Ovary (tissue), 9 donors: ENCODE results near the gene SLC22A14. TPM values are rescaled to one million over a fixed set of nuclear protein-coding genes. Genes with fewer than 3 reads are reported as not detected.

Experiments
- DNase-seq, 5 donors: peaks; one replicate each; pipeline ENCODE4 v3.0.0-alpha.2; 2019 to 2020
- H3K27ac ChIP-seq, 2 donors: fragments of 200-600 bp; one replicate each; pipeline versions ENCODE4 v1.5.1 to v1.8.0; 2019 to 2022
- H3K27me3 ChIP-seq: fragments of 200-600 bp; one replicate; pipeline ENCODE4 v1.8.0; 2022
- H3K36me3 ChIP-seq: fragments of 200-600 bp; sonication (generic); one replicate; pipeline ENCODE4 v1.5.1; 2019
- H3K4me1 ChIP-seq: one replicate; pipeline ENCODE4 v1.8.1; 2013; ENCODE audit warnings: mild to moderate bottlenecking, moderate library complexity; ENCODE audit not compliant: insufficient read depth
- H3K4me3 ChIP-seq: fragments of 200-600 bp; sonication (generic); one replicate; pipeline ENCODE4 v1.5.1; 2017
- H3K9me3 ChIP-seq, 2 donors: fragments of 200-600 bp in 1 of 2; sonication (generic) in 1 of 2; one replicate each; pipeline versions ENCODE4 v1.5.1 to v1.8.1; 2013 to 2019; ENCODE audit warnings: mild to moderate bottlenecking in 1 of 2, moderate library complexity in 1 of 2
- EP300 ChIP-seq: sonication (generic); formaldehyde crosslinking; IDR thresholded peaks from one replicate; pipeline ENCODE4 v1.6.1; 2017; ENCODE audit warnings: antibody characterized with exemption
- POLR2A ChIP-seq: fragments of 450-650 bp; IDR thresholded peaks from one replicate; pipeline ENCODE4 v1.6.1; 2017; ENCODE audit warnings: antibody characterized with exemption, mild to moderate bottlenecking, moderate library complexity
- WGBS, 3 donors: extraction: QIAGEN DNeasy Blood & Tissue Kit in 1 of 3; methylation state at CpG; one replicate each; pipeline versions ENCODE4 v1.1.5 to v1.1.7; 2013 to 2017; 5-methylcytosine and 5-hydroxymethylcytosine counted together
- intact Hi-C, 4 donors: fragments of 100-400 bp; cut with DNase I; formaldehyde crosslinking; loops; one replicate each; pipeline versions ENCODE4 v1.11.0 to v1.15.1; 2022 to 2023
- polyA plus RNA-seq, 2 donors: library from polyadenylated mRNA; stranded (reverse); fragments of 200-250 nt in 1 of 2; fragments of 350-450 nt in 1 of 2; fragmentation: Illumina TruSeq in 1 of 2; extraction: RNeasy Lipid Tissue Mini Kit (QIAGEN cat#74804) in 1 of 2; gene quantifications; one replicate each; pipeline ENCODE4 v1.2.3, GENCODE V29; 2013 to 2014
- total RNA-seq, 7 donors: library from RNA; depleted of rRNA in 2 of 7; stranded (reverse); fragments of >200 nt in 2 of 7; fragmentation: NEBNext Ultra II Directional in 3 of 7; extraction: Animal tissue kit (Norgen Biotek cat#: 25700) in 3 of 7; gene quantifications; one replicate each; pipeline versions ENCODE4 v1.1.0 to v1.2.4, GENCODE V29; 2016 to 2023
- TF ChIP-seq, protein P1 (sequence below), 3 donors: fragments of 450-650 bp in 2 of 3; fragments of 200-600 bp in 1 of 3; IDR thresholded peaks; one replicate each; pipeline versions ENCODE4 v1.5.1 to v1.8.0; 2016 to 2022; ENCODE audit warnings: antibody characterized with exemption in 3 of 3, mild to moderate bottlenecking in 1 of 3
- donor health status: DM: no; HTN: no; CAD: no; lungs with moderate emphysema.
- donor health status: DM: no; HTN: no; CAD: no.
- donor health status: Bipolar disorder and iron deficiency.
- donor health status: DM: yes; HTN: yes; CAD: no.
- donor health status: DM: no; HTN: no; CAD: no.
- donor health status: DM: yes; HTN: yes; CAD: no.

Gene SLC22A14
- total and polyA plus RNA-seq, 9 donors, result 0.12 to 0.55 TPM; not detected in 7

DNA sequence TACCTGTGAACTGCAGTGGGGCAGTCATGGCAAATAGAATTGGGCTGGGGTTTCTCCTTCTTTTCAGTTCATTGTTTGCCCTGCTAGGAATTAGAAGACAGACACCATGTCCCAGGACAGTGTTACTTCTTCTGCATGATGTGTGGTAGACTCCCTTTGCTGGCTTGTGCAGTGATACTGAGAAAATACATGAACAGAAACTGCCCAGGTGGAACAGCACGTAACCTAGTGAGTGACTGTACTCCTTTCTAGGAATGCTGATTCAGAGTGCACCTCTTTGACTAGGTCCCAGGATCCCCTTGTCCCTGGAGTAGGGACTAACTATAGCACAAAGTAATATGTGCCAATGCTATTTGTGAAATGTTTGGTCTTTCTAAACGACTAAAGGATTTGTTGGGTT is 27.2 kb upstream of the SLC22A14 start:
- no peak for DNase-seq
- Histone ChIP-seq H3K27ac (no peak overlapping the region), H3K27me3 (no peaks in the 10 kb centered on the region), H3K9me3 (no peaks in the 10 kb centered on the region), H3K36me3 (no peaks in the 10 kb centered on the region), H3K4me1 (no peaks in the 10 kb centered on the region), H3K4me3 (no peak overlapping the region)
- intact Hi-C loops, result no loop called here
- 77 to 82% (median 78%) methylated on average over 2 of the region's 2 CpGs for WGBS, 3 donors
- TF ChIP-seq, protein P1, sequence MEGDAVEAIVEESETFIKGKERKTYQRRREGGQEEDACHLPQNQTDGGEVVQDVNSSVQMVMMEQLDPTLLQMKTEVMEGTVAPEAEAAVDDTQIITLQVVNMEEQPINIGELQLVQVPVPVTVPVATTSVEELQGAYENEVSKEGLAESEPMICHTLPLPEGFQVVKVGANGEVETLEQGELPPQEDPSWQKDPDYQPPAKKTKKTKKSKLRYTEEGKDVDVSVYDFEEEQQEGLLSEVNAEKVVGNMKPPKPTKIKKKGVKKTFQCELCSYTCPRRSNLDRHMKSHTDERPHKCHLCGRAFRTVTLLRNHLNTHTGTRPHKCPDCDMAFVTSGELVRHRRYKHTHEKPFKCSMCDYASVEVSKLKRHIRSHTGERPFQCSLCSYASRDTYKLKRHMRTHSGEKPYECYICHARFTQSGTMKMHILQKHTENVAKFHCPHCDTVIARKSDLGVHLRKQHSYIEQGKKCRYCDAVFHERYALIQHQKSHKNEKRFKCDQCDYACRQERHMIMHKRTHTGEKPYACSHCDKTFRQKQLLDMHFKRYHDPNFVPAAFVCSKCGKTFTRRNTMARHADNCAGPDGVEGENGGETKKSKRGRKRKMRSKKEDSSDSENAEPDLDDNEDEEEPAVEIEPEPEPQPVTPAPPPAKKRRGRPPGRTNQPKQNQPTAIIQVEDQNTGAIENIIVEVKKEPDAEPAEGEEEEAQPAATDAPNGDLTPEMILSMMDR (IDR thresholded peaks at IDR 0.05), result no peak
- TF ChIP-seq POLR2A, result no peak
- TF ChIP-seq EP300, result no peak

DNA sequence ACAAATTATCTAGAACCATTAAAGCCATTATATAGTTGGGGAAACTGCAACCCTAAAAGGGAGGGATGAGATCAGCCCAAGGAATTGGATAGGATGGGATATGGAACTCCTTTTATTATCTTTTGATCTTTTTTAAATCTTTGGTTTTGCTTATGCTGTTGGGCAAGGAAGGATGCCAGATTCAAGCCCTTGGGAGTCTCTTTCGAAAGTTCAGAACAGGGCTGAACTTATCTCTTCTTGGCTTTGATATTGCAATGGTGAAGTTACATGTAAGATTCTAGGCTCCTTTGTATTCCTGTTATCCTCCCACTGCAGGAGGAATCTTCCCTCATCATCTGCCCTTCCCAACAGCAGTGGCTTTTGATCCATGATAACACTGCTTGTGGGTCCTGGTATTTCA is 26.5 kb upstream of the SLC22A14 start:
- intact Hi-C loops, result no loop called here
- H3K9me3 ChIP-seq, result no peaks in the 10 kb centered on the region
- no peak overlapping the region for H3K27ac ChIP-seq
- WGBS, 3 donors, result 86 to 97% (median 95%) methylated on average over 1 of the region's 1 CpG
- H3K36me3 ChIP-seq, result no peaks in the 10 kb centered on the region
- no peaks in the 10 kb centered on the region for H3K27me3 ChIP-seq
- no peak overlapping the region for H3K4me3 ChIP-seq
- TF ChIP-seq EP300 (no peak), POLR2A (no peak)
- TF ChIP-seq, protein P1 (IDR thresholded peaks at IDR 0.05), result no peak
- H3K4me1 ChIP-seq, result no peaks in the 10 kb centered on the region
- DNase-seq, result no peak

DNA sequence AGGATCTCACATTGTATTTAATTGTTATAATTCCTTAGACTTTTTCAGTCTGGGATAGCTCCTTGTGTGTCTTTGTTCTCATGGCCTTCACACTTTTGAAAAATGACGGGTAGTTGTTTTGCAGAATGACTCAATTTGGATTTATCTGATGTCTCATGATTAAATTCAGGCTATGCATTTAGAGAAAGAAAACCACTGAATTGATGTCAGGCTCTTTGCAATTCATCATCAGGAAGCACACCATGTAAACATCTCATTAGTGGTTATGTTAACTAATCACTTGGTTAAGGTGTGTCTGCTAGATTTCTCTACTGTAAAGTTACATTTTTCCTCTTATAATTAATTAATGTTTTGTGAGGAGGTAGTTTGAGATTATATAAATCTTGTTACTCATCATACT is 24.5 kb upstream of the SLC22A14 start:
- WGBS, 3 donors, result 51 to 79% (median 52%) methylated on average over 1 of the region's 1 CpG
- intact Hi-C loops, result no loop called here
- DNase-seq, result no peak
- H3K27me3 ChIP-seq, result no peaks in the 10 kb centered on the region
- no peak overlapping the region for H3K4me3 ChIP-seq
- no peaks in the 10 kb centered on the region for H3K9me3 ChIP-seq
- H3K4me1 ChIP-seq, result no peaks in the 10 kb centered on the region
- TF ChIP-seq EP300, result no peak
- TF ChIP-seq POLR2A, result no peak
- TF ChIP-seq, protein P1 (IDR thresholded peaks at IDR 0.05), result no peak
- H3K36me3 ChIP-seq, result no peaks in the 10 kb centered on the region
- no peak overlapping the region for H3K27ac ChIP-seq

DNA sequence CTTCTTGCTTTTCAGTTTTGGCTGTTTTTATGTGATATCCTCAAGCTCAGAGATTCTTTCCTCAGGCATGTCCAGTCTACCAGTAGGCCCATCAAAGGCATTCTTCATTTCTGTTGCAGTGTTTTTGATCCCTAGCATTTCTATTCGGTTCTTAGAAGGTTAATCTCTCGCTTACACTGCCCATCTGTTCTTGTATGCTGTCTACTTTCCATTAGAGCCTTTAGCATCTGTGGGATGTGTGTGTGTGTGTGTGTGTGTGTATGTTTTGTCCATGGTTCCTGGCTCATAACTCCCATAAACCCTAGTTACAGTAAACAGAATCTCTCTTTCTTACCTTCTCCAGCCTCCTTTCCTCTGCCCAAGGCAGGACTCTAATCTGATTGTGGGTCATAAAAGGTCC is 21.6 kb upstream of the SLC22A14 start:
- H3K27me3 ChIP-seq, result no peaks in the 10 kb centered on the region
- intact Hi-C loops, result no loop called here
- no peaks in the 10 kb centered on the region for H3K9me3 ChIP-seq
- no peak for DNase-seq
- H3K4me3 ChIP-seq, result no peak overlapping the region
- no peak overlapping the region for H3K27ac ChIP-seq
- no peaks in the 10 kb centered on the region for H3K36me3 ChIP-seq
- WGBS, 3 donors, result 94 to 98% (median 95%) methylated on average over 2 of the region's 2 CpGs
- no peaks in the 10 kb centered on the region for H3K4me1 ChIP-seq
- TF ChIP-seq, protein P1 (IDR thresholded peaks at IDR 0.05), result no peak
- TF ChIP-seq POLR2A, result no peak
- no peak for TF ChIP-seq EP300
